Fibroblast of villous mesenchyme (primary cell): ENCODE data around the gene PEDS1. TPM values are rescaled to one million over a fixed set of nuclear protein-coding genes. Genes with fewer than 3 reads are reported as not detected.

Experiments
- DNase-seq: peaks from one replicate; pipeline ENCODE4 v3.0.0-alpha.2; 2010; ENCODE audit warnings: low read depth
- H3K4me3 ChIP-seq: 2 replicates; pipeline ENCODE4 v1.5.1; 2011; ENCODE audit warnings: low read depth, mild to moderate bottlenecking, low read length
- CTCF ChIP-seq: IDR thresholded peaks from 2 replicates; pipeline ENCODE4 v1.5.1; 2012; ENCODE audit warnings: low read depth, mild to moderate bottlenecking, low read length; ENCODE audit not compliant: insufficient read depth
- total RNA-seq: library from RNA; depleted of rRNA; stranded (reverse); fragments of >200 nt; gene quantifications from 2 replicates; pipeline ENCODE4 v1.2.3, GENCODE V29; 2012

The PEDS1 gene
- total RNA-seq, 1 donor: 25.9 TPM

- H3K4me3 ChIP-seq: peak overlapping the region; percentile 85
- no peak for DNase-seq
- no peak for TF ChIP-seq CTCF
These were observed 950 bp downstream of the PEDS1 start for GRCh38 chr20:50152394-50153152.

GRCh38 chr20:50151034-50151743, 2.3 kb downstream of the PEDS1 start:
- no peak for DNase-seq
- peak overlapping the region; percentile 12 for H3K4me3 ChIP-seq
- no peak for TF ChIP-seq CTCF

GRCh38 chr20:50149481-50150254, 3.9 kb downstream of the PEDS1 start:
- no peak for DNase-seq
- no peak overlapping the region for H3K4me3 ChIP-seq
- no peak for TF ChIP-seq CTCF

GRCh38 chr20:50146732-50147662, 6.5 kb downstream of the PEDS1 start:
- no peak overlapping the region for H3K4me3 ChIP-seq
- no peak for TF ChIP-seq CTCF
- DNase-seq: no peak

GRCh38 chr20:50146214-50146613, 7.3 kb downstream of the PEDS1 start:
- no peak for TF ChIP-seq CTCF
- DNase-seq: no peak
- H3K4me3 ChIP-seq: no peak overlapping the region

GRCh38 chr20:50145566-50145965, 8.0 kb downstream of the PEDS1 start:
- DNase-seq: no peak
- H3K4me3 ChIP-seq: no peak overlapping the region
- TF ChIP-seq CTCF: no peak
